Measurements from ENCODE around the gene TBC1D22A.

Gene TBC1D22A

GRCh38 chr22:46737105-46737975 is 25.1 kb upstream of the TBC1D22A start:
- DNase-seq = no peak

GRCh38 chr22:46737976-46738646 is 24.3 kb upstream of the TBC1D22A start, which contains the start of gene CERK:
Gene CERK (minus strand): TSS chr22:46738252. CDS start chr22:46738148, 104 bp downstream.
- no peak for DNase-seq

DNA sequence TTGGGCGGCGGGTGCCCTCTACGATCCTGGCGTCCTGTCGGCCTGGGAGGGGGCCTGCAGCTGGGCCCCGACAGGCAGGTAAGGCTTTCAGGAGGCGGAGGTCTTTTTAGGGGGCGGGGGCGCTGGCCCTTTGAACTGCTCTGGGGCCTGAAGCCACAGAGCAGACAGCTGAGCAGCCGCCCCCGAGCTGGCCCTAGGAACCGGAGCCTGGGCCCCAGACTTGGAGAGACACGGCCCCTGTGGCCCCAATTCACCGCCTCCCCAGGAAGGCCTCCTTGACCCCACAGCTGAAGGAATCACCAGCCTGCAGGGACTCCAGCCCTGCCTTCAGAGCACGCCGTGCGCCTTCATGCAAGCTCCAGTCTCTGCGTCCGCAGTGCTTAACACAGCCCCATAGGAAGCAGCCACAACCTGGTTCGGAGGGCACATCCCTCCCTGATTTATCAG is 23.8 kb upstream of the TBC1D22A start:
- no peak for DNase-seq

DNA sequence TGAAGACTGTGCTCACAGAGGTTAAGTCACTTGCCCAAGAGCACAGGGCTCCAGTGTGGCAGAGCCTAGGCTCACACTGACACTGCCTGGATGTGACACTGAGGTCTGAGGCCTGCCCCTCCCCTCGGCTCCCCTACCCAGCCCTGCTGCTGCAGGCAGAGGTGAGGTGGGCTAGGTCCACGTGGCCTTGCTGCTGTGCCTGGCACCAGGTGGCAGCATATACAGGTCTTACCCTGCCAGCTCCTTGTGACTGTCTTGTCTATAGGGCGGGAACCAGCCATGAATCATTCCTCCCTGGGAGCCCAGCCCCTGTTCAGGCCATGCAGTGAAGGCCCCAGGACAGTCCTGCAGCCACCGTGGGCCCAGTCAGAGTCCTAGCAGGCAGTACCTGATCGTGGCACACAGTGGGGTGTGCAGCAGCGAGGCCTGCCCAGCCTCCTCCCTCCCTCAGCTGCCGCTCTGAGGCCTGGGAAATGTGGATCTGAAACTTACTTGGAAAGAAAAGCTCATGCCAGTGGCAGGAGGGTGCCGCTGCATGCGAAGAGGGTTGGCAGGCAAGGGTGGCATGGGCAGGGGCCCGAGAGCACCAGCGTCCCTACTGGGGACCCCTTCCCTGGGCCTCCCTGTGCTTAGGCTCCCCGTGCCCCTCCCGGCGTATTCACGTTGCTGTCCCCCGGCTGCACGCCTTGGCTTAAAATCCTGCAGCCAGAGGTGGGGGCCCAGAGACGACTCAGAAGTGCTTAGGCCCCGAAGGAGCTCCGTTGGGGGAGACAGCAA is 23.2 kb upstream of the TBC1D22A start:
- DNase-seq = no peak

DNA sequence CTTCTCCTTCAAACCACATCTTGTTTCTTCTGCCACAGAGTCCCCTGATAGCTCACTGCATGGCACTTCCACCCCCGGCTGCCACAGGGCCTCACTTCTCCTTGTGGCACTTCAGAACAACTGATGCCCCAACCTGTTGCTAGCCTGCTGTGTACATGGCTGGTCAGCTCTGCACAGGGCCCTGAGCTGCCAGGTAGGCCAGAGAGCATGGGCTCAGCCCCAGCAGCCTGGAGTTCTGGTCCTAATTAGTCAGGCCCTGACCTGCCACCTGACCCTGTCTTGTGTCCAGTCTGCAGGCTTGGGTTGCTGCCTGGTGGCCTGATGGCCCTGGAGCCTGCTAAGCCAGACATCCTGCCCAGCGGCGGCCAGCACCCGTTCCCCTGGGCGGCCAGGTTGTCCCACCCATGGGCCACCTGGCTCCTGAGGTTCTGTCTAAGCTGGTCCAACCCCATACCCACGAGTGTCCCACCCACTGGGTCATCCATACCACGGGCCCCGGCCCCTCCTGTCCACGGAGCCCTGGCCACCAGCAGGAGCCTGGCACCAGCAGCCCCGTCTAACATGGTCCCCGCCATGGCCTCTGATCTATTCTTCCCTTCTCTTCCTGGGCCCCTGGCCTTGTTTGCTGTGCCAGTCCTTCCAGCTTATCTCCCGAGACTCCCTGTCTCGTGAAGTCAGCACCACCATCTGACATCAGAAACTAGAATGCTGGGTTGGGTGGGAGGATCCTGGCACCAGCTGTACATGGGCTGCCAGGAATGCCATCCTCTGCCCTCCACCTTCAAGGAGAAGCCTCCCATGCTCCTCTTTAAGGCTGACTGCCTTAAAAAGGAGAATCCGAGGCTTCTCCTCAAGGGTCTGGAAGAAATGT is 21.3 kb upstream of the TBC1D22A start:
- DNase-seq = no peak

DNA sequence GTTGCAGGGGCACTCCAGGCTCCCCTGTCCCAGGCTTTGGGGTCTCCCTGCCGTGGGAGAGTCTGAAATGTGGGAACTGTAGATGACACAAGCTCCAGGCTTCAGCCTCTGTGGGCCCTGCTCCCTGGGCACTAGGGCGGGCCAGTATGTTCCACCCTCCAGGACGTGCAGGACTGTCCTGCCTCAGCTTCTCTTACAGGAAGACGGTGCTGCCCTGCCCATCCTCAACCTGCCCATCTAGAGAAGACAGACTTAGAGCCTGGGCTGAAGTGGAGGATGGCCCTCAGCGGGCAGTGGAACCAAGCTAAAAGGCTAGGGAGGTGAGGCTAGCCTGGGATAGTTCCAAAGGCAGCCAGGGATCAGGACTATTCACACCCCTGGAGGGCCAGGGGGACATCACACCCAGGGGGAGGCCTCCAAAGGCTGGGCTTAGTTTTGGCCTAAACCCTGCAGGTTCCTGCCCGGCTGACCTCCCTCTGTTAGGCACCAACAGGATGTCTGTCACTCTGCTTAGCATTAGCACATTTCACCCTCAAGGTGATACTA is 20.4 kb upstream of the TBC1D22A start:
- no peak for DNase-seq

- DNase-seq = no peak
Measured at GRCh38 chr22:46742576-46743221, 19.8 kb upstream of the TBC1D22A start.

GRCh38 chr22:46744581-46744980 is 17.9 kb upstream of the TBC1D22A start:
- no peak for DNase-seq

GRCh38 chr22:46746192-46746591 is 16.3 kb upstream of the TBC1D22A start:
- DNase-seq = no peak

GRCh38 chr22:46746620-46747019 is 15.8 kb upstream of the TBC1D22A start:
- DNase-seq = no peak

GRCh38 chr22:46747646-46748045 is 14.8 kb upstream of the TBC1D22A start:
- DNase-seq = no peak

DNA sequence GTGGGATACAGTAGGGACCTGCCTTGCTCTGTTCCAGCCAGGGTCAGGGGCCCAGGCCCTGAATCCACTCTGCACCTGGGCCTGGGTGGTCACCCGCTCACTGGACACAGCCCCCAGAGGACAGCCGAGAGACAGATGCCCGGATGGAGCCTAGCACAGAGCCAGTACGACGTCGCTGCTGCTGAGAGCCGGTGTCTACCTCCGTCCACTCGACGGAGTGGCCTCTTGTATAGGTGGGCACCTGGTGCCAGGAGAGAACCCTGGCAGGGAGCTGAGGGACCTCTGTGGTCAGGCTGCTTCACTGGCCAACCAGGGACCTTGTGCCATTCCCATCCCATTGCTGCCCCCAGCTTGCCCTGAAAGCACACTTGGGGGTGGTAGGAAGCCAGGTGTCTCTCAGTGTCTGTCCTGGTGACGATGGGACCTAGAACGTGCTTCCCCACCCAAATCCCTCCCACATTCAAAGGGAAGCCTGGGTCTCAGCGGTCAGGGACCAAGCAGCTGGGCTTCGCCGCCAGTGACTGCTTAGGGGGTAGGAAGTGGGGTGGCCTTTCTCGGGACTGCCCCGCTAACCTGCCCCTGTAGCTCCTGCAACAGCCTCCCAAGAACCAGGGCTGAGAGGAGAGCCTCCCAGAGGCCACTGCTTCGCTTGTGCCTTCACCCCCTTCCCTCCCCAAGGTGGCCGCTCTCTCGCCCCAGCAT is 14.1 kb upstream of the TBC1D22A start:
- no peak for DNase-seq

GRCh38 chr22:46748908-46749675 is 13.4 kb upstream of the TBC1D22A start:
- no peak for DNase-seq

GRCh38 chr22:46749682-46750529 is 12.5 kb upstream of the TBC1D22A start:
- DNase-seq = no peak

- DNase-seq = no peak
Measured at GRCh38 chr22:46750530-46750800, 12.0 kb upstream of the TBC1D22A start.

DNA sequence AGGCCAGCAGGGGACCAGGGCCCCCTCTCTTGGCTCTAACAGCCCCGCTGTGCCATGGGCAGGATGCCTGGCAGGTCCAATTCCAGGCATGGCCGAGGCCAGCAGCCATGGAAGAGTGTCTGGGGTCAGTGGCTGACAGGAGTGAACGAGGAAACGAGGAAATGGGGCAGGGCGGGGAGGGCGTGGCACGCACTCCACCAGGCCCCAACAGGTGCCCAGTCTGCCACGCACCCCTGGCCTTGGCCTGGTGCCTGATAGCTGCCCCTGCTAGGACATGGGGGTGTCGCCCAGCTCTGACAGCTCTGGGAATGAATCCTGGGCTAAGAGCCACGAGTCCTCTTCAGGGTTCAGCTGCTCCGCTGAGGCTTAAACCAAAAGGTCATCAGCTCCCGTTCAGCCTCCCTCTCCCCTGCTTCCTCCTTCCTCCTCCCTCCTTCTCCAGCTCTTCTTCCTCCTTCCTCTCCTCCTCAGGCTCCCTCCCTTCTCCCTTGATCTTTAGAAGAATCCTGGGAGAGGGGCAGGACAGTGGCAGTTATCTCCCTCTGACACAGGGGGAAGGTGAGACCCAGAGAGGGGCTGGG is 11.5 kb upstream of the TBC1D22A start:
- no peak for DNase-seq

DNA sequence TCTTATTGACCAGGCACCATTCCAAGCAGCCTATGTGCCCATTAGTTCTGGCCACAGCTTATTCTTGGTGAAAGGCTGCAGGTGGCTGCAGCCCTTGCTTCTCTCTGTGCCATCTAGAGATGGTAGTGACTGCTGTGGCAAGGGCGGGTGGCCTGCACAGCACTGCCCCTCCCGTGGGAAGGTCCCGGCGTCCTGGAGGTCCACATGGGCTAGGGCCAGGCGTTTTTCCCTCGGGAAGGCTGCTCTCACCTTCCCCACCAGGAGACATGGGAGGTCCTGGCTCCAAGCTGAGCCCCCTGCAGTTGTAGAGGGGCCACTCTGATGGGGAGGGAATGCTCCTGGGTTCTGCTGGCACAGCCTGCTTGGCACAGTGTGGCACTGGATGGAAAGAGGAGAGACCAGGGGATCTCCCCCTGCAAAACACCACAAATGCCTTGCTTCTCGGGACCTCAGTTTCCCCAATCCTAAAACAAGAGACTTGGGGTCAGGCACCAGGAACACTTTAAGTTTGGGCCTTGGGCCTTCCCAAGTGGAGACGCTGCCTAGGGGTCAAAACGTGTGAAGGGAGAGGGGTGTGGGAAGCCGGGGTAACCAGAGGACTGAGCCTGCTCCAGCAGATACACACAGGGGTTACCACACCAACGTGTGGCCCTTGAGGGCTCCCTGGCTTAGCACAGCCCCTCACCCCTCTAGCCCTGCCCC is 10.0 kb upstream of the TBC1D22A start:
- no peak for DNase-seq

DNA sequence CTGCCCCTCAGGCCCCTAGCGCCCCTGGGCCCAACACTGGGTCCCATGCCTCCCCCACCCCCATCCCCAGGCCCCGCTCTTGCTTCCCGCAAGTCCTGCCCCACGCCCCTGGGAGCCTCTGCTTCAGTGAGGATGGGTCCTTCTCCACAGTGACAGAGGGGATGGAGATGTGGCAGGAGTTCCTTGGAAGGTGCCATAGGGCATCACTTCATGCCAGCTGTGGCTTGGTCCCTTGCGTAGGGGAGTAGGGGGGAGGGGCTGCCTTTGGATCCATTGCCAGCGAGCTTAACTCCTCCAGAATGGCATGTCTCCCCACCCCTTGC is 9.5 kb upstream of the TBC1D22A start:
- no peak for DNase-seq
